Measurements from ENCODE around the gene RALGPS1. TPM values are rescaled to one million over a fixed set of nuclear protein-coding genes. Genes with fewer than 3 reads are reported as not detected.

The RALGPS1 gene
- total and polyA plus RNA-seq, 2 of the 8 experiments (the other 6 are each of a cell fraction or from before 2014, with no cell fraction given) = 20.0 to 23.5 TPM

DNA sequence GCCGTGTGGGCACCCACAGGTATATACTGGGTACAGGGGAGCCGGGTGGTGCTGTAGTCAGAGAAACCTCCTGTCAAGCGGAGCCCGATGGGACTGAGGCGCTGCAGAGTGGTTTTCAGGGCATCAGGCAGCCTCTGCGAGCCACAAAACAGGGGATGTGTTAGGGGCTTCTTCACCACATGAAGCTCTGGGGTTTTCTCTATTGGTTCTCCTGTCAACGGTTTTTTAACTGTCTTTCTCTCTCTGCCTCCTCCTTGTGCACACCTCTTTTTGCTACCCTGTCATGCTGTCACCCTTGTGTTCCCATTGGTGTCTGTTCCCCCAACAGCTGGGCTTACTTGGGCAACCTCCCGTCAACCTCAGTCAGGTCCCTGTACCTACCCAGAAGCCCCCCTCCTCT lies 19.9 kb downstream of the RALGPS1 start:
- CTCF ChIA-PET (ENCODE audit: partially characterized antibody) = interaction anchor here (0.7 to 2.2 kb wide), 11 partner anchors 9 to 266 kb away, joined by 3 to 10 read pairs (median 4); no protein-coding TSS in a partner anchor
- no peak overlapping the region for H2BK20ac ChIP-seq (ENCODE audit: low read length)
- H2AK5ac ChIP-seq (ENCODE audit: low read depth, low read length) = no peak overlapping the region
- no peak for FAIRE-seq
- H3K79me1 ChIP-seq (ENCODE audit: low read depth, low read length) = no peaks in the 10 kb centered on the region; the same call in 1 of the 2 replicates
- H4K5ac ChIP-seq (ENCODE audit: insufficient read length, low read depth, low read length) = no peak overlapping the region
- H2BK120ac ChIP-seq (replicated peaks; ENCODE audit: low read depth, low read length) = no peak overlapping the region
- 84% methylated on average over 8 of the region's 8 CpGs; no CpG with 5 or more reads in 1 of the 2 experiments for WGBS, 2 experiments (ENCODE audit: extremely low coverage in 1 of 2, insufficient coverage in 1 of 2, insufficient read length in 1 of 2, insufficient replicate concordance in 2 of 2, low coverage in 1 of 2, low lambda C conversion rate in 2 of 2, missing lambda C conversion rate in 1 of 2)
- no peak overlapping the region for H3K4me3 ChIP-seq (ENCODE audit: extremely low read depth in 1 of 4, insufficient read depth in 2 of 4, low read depth in 3 of 4, low read length in 4 of 4)
- H3K23me2 ChIP-seq (ENCODE audit: low read depth, low read length) = no peaks in the 10 kb centered on the region
- H3K79me2 ChIP-seq (ENCODE audit: control insufficient read depth in 1 of 2, insufficient read depth in 2 of 2, low read length in 2 of 2) = 0 out of 4 replicates have a peak, but pooled peaks cover 0 to 2% of the 10 kb centered on the region in 2 experiments
- H3K56ac ChIP-seq (replicated peaks; ENCODE audit: insufficient read length, low read depth, low read length) = no peak overlapping the region
- no peak overlapping the region for H3K4me2 ChIP-seq (ENCODE audit: insufficient read depth in 1 of 2, low read depth in 2 of 2, low read length in 2 of 2)
- H3K9ac ChIP-seq (replicated peaks in 1 of 4; ENCODE audit: extremely low read depth in 1 of 4, low read depth in 3 of 4, low read length in 3 of 4) = no peak overlapping the region
- H3K23ac ChIP-seq (ENCODE audit: insufficient read length) = no peak overlapping the region
- no peaks in the 10 kb centered on the region for H3K36me3 ChIP-seq (ENCODE audit: control insufficient read depth in 2 of 4, insufficient read depth in 4 of 4, low read length in 3 of 4)
- H2BK12ac ChIP-seq (ENCODE audit: low read depth, low read length) = no peak overlapping the region
- peaks cover 0 to 17% (median 9%) of the 10 kb centered on the region in 4 experiments; a peak in 5 of 7 replicates for H3K4me1 ChIP-seq (replicated peaks in 1 of 4; ENCODE audit: control insufficient read depth in 3 of 4, insufficient read depth in 4 of 4, low read length in 3 of 4)
- H2AFZ ChIP-seq (ENCODE audit: low read length) = no peak overlapping the region
- no peak overlapping the region for H3K18ac ChIP-seq (ENCODE audit: extremely low read depth, low read length)
- POLR2A ChIA-PET (ENCODE audit: partially characterized antibody) = interaction anchor here (1.3 kb wide), 1 partner anchor 9 kb away, joined by 4 read pairs; no protein-coding TSS in a partner anchor
- H3K27ac ChIP-seq (ENCODE audit: low read depth, low read length) = no peak overlapping the region
- H4K91ac ChIP-seq (replicated peaks; ENCODE audit: insufficient read length, low read length) = no peak overlapping the region
- no peak overlapping the region for H3K14ac ChIP-seq (ENCODE audit: insufficient read length)
- H4K8ac ChIP-seq (ENCODE audit: extremely low read depth, insufficient read depth, low read length) = no peak overlapping the region
- no peak overlapping the region for H2BK15ac ChIP-seq (ENCODE audit: low read length)
- H4K20me1 ChIP-seq (replicated peaks in 1 of 2; ENCODE audit: control insufficient read depth in 1 of 2, insufficient read depth in 2 of 2, low read length in 2 of 2) = peaks cover 0 to 2% of the 10 kb centered on the region in 2 experiments
- no peak overlapping the region for H2BK5ac ChIP-seq (ENCODE audit: low read depth, low read length)
- H3K4ac ChIP-seq (replicated peaks; ENCODE audit: insufficient read length, low read depth, low read length) = no peak overlapping the region
- no peaks in the 10 kb centered on the region for H3K9me3 ChIP-seq (ENCODE audit: insufficient read depth in 2 of 2, low read depth in 1 of 2, low read length in 1 of 2)
- H3K27me3 ChIP-seq (replicated peaks in 1 of 4; ENCODE audit: control insufficient read depth in 3 of 4, extremely low read depth in 1 of 4, insufficient read depth in 3 of 4, low read length in 3 of 4) = no peaks in the 10 kb centered on the region
- no peak for DNase-seq (ENCODE audit: low read depth in 1 of 2, low spot score in 2 of 2)
- TF ChIP-seq HDAC6 (IDR thresholded peaks at IDR 0.05; ENCODE audit: low read depth, low read length) = no peak
- no peak for TF ChIP-seq TBP (IDR thresholded peaks at IDR 0.05; ENCODE audit: low read depth, low read length)
- no peak for TF ChIP-seq CREB1 (IDR thresholded peaks at IDR 0.05)
- TF ChIP-seq EZH2 (IDR thresholded peaks at IDR 0.05; ENCODE audit: low read depth, low read length, severe bottlenecking) = no peak
- TF ChIP-seq SP4 (IDR thresholded peaks at IDR 0.05; ENCODE audit: low read length) = no peak
- no peak for TF ChIP-seq CBX5 (IDR thresholded peaks at IDR 0.05; ENCODE audit: low read depth, low read length)
- TF ChIP-seq HDAC2 (IDR thresholded peaks at IDR 0.05; ENCODE audit: borderline replicate concordance in 1 of 2, low read depth in 2 of 2, low read length in 2 of 2) = no peak
- TF ChIP-seq KDM1A (IDR thresholded peaks at IDR 0.05; ENCODE audit: borderline replicate concordance, low read length) = no peak
- TF ChIP-seq, protein P1, sequence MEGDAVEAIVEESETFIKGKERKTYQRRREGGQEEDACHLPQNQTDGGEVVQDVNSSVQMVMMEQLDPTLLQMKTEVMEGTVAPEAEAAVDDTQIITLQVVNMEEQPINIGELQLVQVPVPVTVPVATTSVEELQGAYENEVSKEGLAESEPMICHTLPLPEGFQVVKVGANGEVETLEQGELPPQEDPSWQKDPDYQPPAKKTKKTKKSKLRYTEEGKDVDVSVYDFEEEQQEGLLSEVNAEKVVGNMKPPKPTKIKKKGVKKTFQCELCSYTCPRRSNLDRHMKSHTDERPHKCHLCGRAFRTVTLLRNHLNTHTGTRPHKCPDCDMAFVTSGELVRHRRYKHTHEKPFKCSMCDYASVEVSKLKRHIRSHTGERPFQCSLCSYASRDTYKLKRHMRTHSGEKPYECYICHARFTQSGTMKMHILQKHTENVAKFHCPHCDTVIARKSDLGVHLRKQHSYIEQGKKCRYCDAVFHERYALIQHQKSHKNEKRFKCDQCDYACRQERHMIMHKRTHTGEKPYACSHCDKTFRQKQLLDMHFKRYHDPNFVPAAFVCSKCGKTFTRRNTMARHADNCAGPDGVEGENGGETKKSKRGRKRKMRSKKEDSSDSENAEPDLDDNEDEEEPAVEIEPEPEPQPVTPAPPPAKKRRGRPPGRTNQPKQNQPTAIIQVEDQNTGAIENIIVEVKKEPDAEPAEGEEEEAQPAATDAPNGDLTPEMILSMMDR (IDR thresholded peaks at IDR 0.05; ENCODE audit: control extremely low read depth in 1 of 3, insufficient read depth in 1 of 3, low read depth in 1 of 3, low read length in 3 of 3) = no peak
- TF ChIP-seq YY1 (IDR thresholded peaks at IDR 0.05; ENCODE audit: low read depth, low read length) = no peak
- TF ChIP-seq SP2 (IDR thresholded peaks at IDR 0.05; ENCODE audit: low read length) = no peak
- no peak for TF ChIP-seq PHF8 (conservative IDR thresholded peaks at IDR 0.05; ENCODE audit: low read depth, low read length)

All from H1 (cell line).